T-cell (primary cell): Measurements from ENCODE around the gene SMG6. TPM values are rescaled to one million over a fixed set of nuclear protein-coding genes. Genes with fewer than 3 reads are reported as not detected.

Source experiments
- ATAC-seq, 4 experiments: fragments of 200-7000 bp in 3 of 4; fragments of 150-1000 bp in 1 of 4; cut with Tn5 transposase; replicated peaks in 1 of 4; 1 replicate in 3 of 4; 2 replicates in 1 of 4; pipeline ENCODE4 v1.10.0; 2021; ENCODE audit warnings: moderate library complexity in 3 of 4, mild to moderate bottlenecking in 2 of 4, moderate number of reproducible peaks in 1 of 4
- CTCF ChIA-PET, 2 donors: fragments of 300-600 bp; sonication (Branson Sonifier 250); formaldehyde crosslinking; loops; one replicate each; lab custom pipeline; 2022; ENCODE audit warnings: antibody characterized with exemption in 2 of 2; lab: Charles Lee
- POLR2A ChIA-PET, 2 donors: fragments of 300-600 bp; sonication (Branson Sonifier 250); formaldehyde crosslinking; loops; one replicate each; lab custom pipeline; 2022; ENCODE audit warnings: antibody characterized with exemption in 2 of 2; lab: Charles Lee
- DNase-seq, 35 experiments: peaks; one replicate each; pipeline versions ENCODE4 v3.0.0 to v3.0.0-alpha.2; 2013 to 2023
- H3K27ac ChIP-seq: one replicate; pipeline ENCODE4 v1.5.1; 2013; ENCODE audit warnings: low read length
- H3K27me3 ChIP-seq, 2 experiments: replicated peaks in 1 of 2; 1 replicate in 1 of 2; 2 replicates in 1 of 2; pipeline versions ENCODE4 v1.6.1 to v1.7.0; 2013; ENCODE audit warnings: low read length in 1 of 2, mixed read lengths in 1 of 2; ENCODE audit not compliant: control insufficient read depth in 2 of 2, insufficient read depth in 2 of 2; ENCODE audit errors: extremely low read depth in 1 of 2
- H3K36me3 ChIP-seq, 2 donors: 1 replicate in 1 of 2; 2 replicates in 1 of 2; pipeline versions ENCODE4 v1.6.1 to v1.7.0; 2013; ENCODE audit warnings: low read length in 1 of 2; ENCODE audit not compliant: control insufficient read depth in 2 of 2, insufficient read depth in 1 of 2; ENCODE audit errors: extremely low read depth in 1 of 2
- H3K4me1 ChIP-seq, 2 experiments: 1 replicate in 1 of 2; 2 replicates in 1 of 2; pipeline versions ENCODE4 v1.6.1 to v1.7.0; 2013; ENCODE audit warnings: low read length in 2 of 2, mixed read lengths in 1 of 2; ENCODE audit not compliant: insufficient read depth in 2 of 2, control insufficient read depth in 1 of 2; ENCODE audit errors: extremely low read depth in 1 of 2
- H3K4me3 ChIP-seq, 2 donors: 1 replicate in 1 of 2; 2 replicates in 1 of 2; pipeline versions ENCODE4 v1.5.1 to v1.7.0; 2013; ENCODE audit warnings: mild to moderate bottlenecking in 2 of 2, low read length in 1 of 2, moderate library complexity in 1 of 2; ENCODE audit not compliant: control insufficient read depth in 1 of 2; ENCODE audit errors: extremely low read depth in 1 of 2
- H3K9me3 ChIP-seq: 2 replicates; pipeline ENCODE4 v1.7.0; 2013
- H3K27ac Mint-ChIP-seq, 2 donors: one replicate each; pipeline ENCODE4 v1.8.0; 2020 to 2021; ENCODE audit warnings: mild to moderate bottlenecking in 2 of 2, mixed read lengths in 2 of 2
- H3K27me3 Mint-ChIP-seq, 2 donors: one replicate each; pipeline ENCODE4 v1.8.0; 2021 to 2022; ENCODE audit warnings: mixed read lengths in 2 of 2
- H3K36me3 Mint-ChIP-seq: one replicate; pipeline ENCODE4 v1.8.0; 2021; ENCODE audit warnings: mixed read lengths
- H3K4me1 Mint-ChIP-seq, 3 donors: one replicate each; pipeline ENCODE4 v1.8.0; 2020 to 2022; ENCODE audit warnings: mixed read lengths in 3 of 3, mild to moderate bottlenecking in 1 of 3
- H3K4me3 Mint-ChIP-seq, 3 donors: one replicate each; pipeline ENCODE4 v1.8.0; 2020 to 2022; ENCODE audit warnings: mild to moderate bottlenecking in 3 of 3, mixed read lengths in 3 of 3, moderate library complexity in 3 of 3
- H3K9me3 Mint-ChIP-seq, 3 donors: one replicate each; pipeline ENCODE4 v1.8.0; 2020 to 2022; ENCODE audit warnings: mixed read lengths in 3 of 3
- WGBS: methylation state at CpG from one replicate; pipeline ENCODE4 v1.1.5; 2013; ENCODE audit warnings: missing lambda C conversion rate; ENCODE audit not compliant: insufficient coverage; 5-methylcytosine and 5-hydroxymethylcytosine counted together
- total RNA-seq, 35 experiments: library from RNA in 6 of 35; stranded (reverse) in 6 of 35; fragments of 120-200 nt in 1 of 35; gene quantifications; one replicate each; pipeline versions ENCODE4 v1.2.1 to v1.2.4 and lab custom pipeline; 2013 to 2026

SMG6 gene
- total RNA-seq, 5 donors from 2014 or later (not counting 1 experiment from before 2014, with no cell fraction given), result 42.7 to 55.4 (median 45.9) TPM

GRCh38 chr17:2230877-2231276 is 72.7 kb downstream of the SMG6 start:
- ATAC-seq (peak in 1 of 4 experiments; percentile 50), DNase-seq (no peak)
- H3K27ac ChIP-seq, result no peak overlapping the region
- ChIA-PET CTCF (no interaction called here), POLR2A (no interaction called here)
- Mint-ChIP-seq H3K4me3 (no peak overlapping the region), H3K9me3 (no peaks in the 10 kb centered on the region), H3K27me3 (no peaks in the 10 kb centered on the region), H3K27ac (peak overlapping the region in 1 of 2 donors; percentile 23), H3K36me3 (peaks cover 43% of the 10 kb centered on the region), H3K4me1 (peaks cover 14 to 23% (median 20%) of the 10 kb centered on the region in 3 donors)
- H3K4me3 ChIP-seq, result no peak overlapping the region
- WGBS, result 82% methylated on average over 2 of the region's 6 CpGs
- H3K9me3 ChIP-seq, result no peaks in the 10 kb centered on the region
- no peaks in the 10 kb centered on the region for H3K27me3 ChIP-seq
- peaks cover 0 to 2% of the 10 kb centered on the region in 2 experiments for H3K4me1 ChIP-seq
- peaks cover 2 to 37% of the 10 kb centered on the region in 2 donors for H3K36me3 ChIP-seq

GRCh38 chr17:2227025-2227699 is 76.4 kb downstream of the SMG6 start:
- Histone ChIP-seq H3K36me3 (peaks cover 2 to 8% of the 10 kb centered on the region in 2 donors), H3K27me3 (no peaks in the 10 kb centered on the region), H3K4me1 (peaks cover 2 to 15% of the 10 kb centered on the region in 2 experiments), H3K9me3 (no peaks in the 10 kb centered on the region), H3K27ac (no peak overlapping the region), H3K4me3 (no peak overlapping the region)
- Mint-ChIP-seq H3K4me1 (peaks cover 42 to 46% (median 43%) of the 10 kb centered on the region in 3 donors), H3K27me3 (no peaks in the 10 kb centered on the region), H3K36me3 (peaks cover 32% of the 10 kb centered on the region), H3K9me3 (no peaks in the 10 kb centered on the region), H3K4me3 (no peak overlapping the region), H3K27ac (no peak overlapping the region)
- DNase-seq, result no peak
- no peak for ATAC-seq
- 93% methylated on average over 3 of the region's 6 CpGs for WGBS
- CTCF ChIA-PET, result no interaction called here
- POLR2A ChIA-PET, result no interaction called here

GRCh38 chr17:2223617-2223927 is 80.0 kb downstream of the SMG6 start:
- peak overlapping the region in 1 of 3 donors; percentile 2 for H3K4me3 Mint-ChIP-seq

GRCh38 chr17:2222901-2223616 is 80.5 kb downstream of the SMG6 start:
- Histone ChIP-seq H3K27me3 (no peaks in the 10 kb centered on the region), H3K4me1 (peaks cover 0 to 21% of the 10 kb centered on the region in 2 experiments), H3K9me3 (no peaks in the 10 kb centered on the region), H3K4me3 (no peak overlapping the region), H3K36me3 (no peaks in the 10 kb centered on the region), H3K27ac (peak overlapping the region; percentile 61)
- DNase-seq (peak in 34 of 35 experiments; percentile 29 to 88 (median 58)), ATAC-seq (peak; percentile 40 to 92 (median 70))
- Mint-ChIP-seq H3K36me3 (peaks cover 23% of the 10 kb centered on the region), H3K27me3 (no peaks in the 10 kb centered on the region), H3K4me3 (peak overlapping the region in 2 of 3 donors; percentile 2 to 59), H3K4me1 (peaks cover 27 to 39% (median 30%) of the 10 kb centered on the region in 3 donors), H3K9me3 (no peaks in the 10 kb centered on the region), H3K27ac (peak overlapping the region; percentile 71 to 73)
- 33% methylated on average over 3 of the region's 10 CpGs for WGBS
- ChIA-PET POLR2A (interaction anchor here in 1 of 2 donors (1.0 kb wide), 1 partner anchor 9 kb away, joined by 3 read pairs; no protein-coding TSS in a partner anchor), CTCF (interaction anchor here in 1 of 2 donors (0.6 to 1.3 kb wide), 7 partner anchors 8 to 168 kb away, joined by 3 to 7 read pairs (median 3); partner anchors contain the start of genes HIC1 and TSR1)

More at GRCh38 chr17:2223617-2223927, 80.0 kb downstream of the SMG6 start:
- Histone ChIP-seq H3K27me3 (no peaks in the 10 kb centered on the region), H3K4me1 (peaks cover 0 to 21% of the 10 kb centered on the region in 2 experiments), H3K36me3 (peaks cover 0 to under 1% of the 10 kb centered on the region in 2 donors), H3K27ac (peak overlapping the region; percentile 61), H3K9me3 (no peaks in the 10 kb centered on the region), H3K4me3 (no peak overlapping the region)
- H3K27ac Mint-ChIP-seq, result peak overlapping the region; percentile 71 to 73
- peaks cover 24 to 36% (median 30%) of the 10 kb centered on the region in 3 donors for H3K4me1 Mint-ChIP-seq
- H3K27me3 Mint-ChIP-seq, result no peaks in the 10 kb centered on the region
- ATAC-seq (no peak), DNase-seq (no peak)
- ChIA-PET POLR2A (interaction anchor here in 1 of 2 donors (1.0 kb wide), 1 partner anchor 10 kb away, joined by 3 read pairs; no protein-coding TSS in a partner anchor), CTCF (interaction anchor here (0.6 to 1.3 kb wide), 11 partner anchors 9 to 178 kb away, joined by 3 to 7 read pairs (median 3); partner anchors contain the start of genes HIC1 (in 1 of the 2) and TSR1 (in 1 of the 2))
- H3K9me3 Mint-ChIP-seq, result no peaks in the 10 kb centered on the region
- H3K36me3 Mint-ChIP-seq, result peaks cover 21% of the 10 kb centered on the region

GRCh38 chr17:2222301-2222700 is 81.3 kb downstream of the SMG6 start:
- Histone ChIP-seq H3K36me3 (no peaks in the 10 kb centered on the region), H3K4me3 (no peak overlapping the region), H3K9me3 (no peaks in the 10 kb centered on the region), H3K27me3 (no peaks in the 10 kb centered on the region), H3K27ac (no peak overlapping the region), H3K4me1 (peaks cover 0 to 21% of the 10 kb centered on the region in 2 experiments)
- H3K9me3 Mint-ChIP-seq, result no peaks in the 10 kb centered on the region
- peaks cover 30 to 44% (median 34%) of the 10 kb centered on the region in 3 donors for H3K4me1 Mint-ChIP-seq
- 93% methylated on average over 2 of the region's 5 CpGs for WGBS
- H3K4me3 Mint-ChIP-seq, result no peak overlapping the region
- H3K36me3 Mint-ChIP-seq, result peaks cover 21% of the 10 kb centered on the region
- peak overlapping the region in 1 of 2 donors; percentile 9 for H3K27ac Mint-ChIP-seq
- DNase-seq (no peak), ATAC-seq (no peak)
- POLR2A ChIA-PET, result no interaction called here
- H3K27me3 Mint-ChIP-seq, result no peaks in the 10 kb centered on the region
- CTCF ChIA-PET, result interaction anchor here in 1 of 2 donors (1.0 kb wide), 1 partner anchor 114 kb away, joined by 3 read pairs; the partner anchor contains the start of gene TSR1

- no peaks in the 10 kb centered on the region for H3K36me3 ChIP-seq
- Mint-ChIP-seq H3K4me3 (no peak overlapping the region), H3K4me1 (peaks cover 48 to 63% (median 50%) of the 10 kb centered on the region in 3 donors), H3K27me3 (no peaks in the 10 kb centered on the region), H3K36me3 (peaks cover 8% of the 10 kb centered on the region), H3K27ac (peak overlapping the region; percentile 76 to 81), H3K9me3 (no peaks in the 10 kb centered on the region)
- CTCF ChIA-PET, result no interaction called here
- no peak for ATAC-seq
- 85% methylated on average over 7 of the region's 8 CpGs for WGBS
- POLR2A ChIA-PET, result interaction anchor here in 1 of 2 donors (0.5 kb wide), 1 partner anchor 193 kb away, joined by 10 read pairs; the partner anchor contains the start of gene RTN4RL1
- DNase-seq, result no peak
- H3K27me3 ChIP-seq, result no peaks in the 10 kb centered on the region
- no peak overlapping the region for H3K4me3 ChIP-seq
- H3K9me3 ChIP-seq, result no peaks in the 10 kb centered on the region
- H3K4me1 ChIP-seq, result peaks cover 25 to 44% of the 10 kb centered on the region in 2 experiments
- no peak overlapping the region for H3K27ac ChIP-seq
Observed at GRCh38 chr17:2218426-2218825, 85.2 kb downstream of the SMG6 start.
